Mammary epithelial cell (primary cell): Measurements from ENCODE around the gene MED20.

ENCODE experiments used
- EZH2 ChIP-seq: IDR thresholded peaks from 2 replicates; pipeline ENCODE4 v1.6.1; 2012; ENCODE audit warnings: low read length, inconsistent platforms, borderline replicate concordance
- TF ChIP-seq, protein P1 (sequence below), 2 donors: IDR thresholded peaks in 1 of 2; conservative IDR thresholded peaks in 1 of 2; 2 replicates each; pipeline ENCODE4 v1.5.1; 2011 to 2012; ENCODE audit warnings: inconsistent platforms in 2 of 2, low read length in 2 of 2, mild to moderate bottlenecking in 2 of 2, control low read depth in 1 of 2, low read depth in 1 of 2; ENCODE audit not compliant: insufficient read depth in 1 of 2; ENCODE audit errors: extremely low read depth in 1 of 2

DNA sequence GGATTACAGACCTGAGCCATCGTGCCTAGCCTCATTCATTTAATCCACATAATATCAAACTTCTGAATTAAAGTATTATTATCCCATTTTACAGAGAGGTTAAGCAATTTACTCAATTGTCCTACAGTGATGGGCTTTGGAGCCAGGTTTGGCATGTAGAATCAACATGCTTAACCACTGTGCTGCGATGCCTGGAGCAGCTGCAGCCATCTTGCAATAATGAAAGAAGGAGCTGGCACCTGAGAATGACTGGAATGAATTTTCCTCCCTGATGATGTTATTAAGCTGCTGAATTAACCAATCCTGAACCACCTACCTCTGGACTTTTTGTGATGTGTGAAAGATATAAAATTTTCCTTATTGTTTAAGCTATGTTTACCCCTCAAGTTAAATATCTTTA lies 33.7 kb upstream of the MED20 start:
- TF ChIP-seq, protein P1, sequence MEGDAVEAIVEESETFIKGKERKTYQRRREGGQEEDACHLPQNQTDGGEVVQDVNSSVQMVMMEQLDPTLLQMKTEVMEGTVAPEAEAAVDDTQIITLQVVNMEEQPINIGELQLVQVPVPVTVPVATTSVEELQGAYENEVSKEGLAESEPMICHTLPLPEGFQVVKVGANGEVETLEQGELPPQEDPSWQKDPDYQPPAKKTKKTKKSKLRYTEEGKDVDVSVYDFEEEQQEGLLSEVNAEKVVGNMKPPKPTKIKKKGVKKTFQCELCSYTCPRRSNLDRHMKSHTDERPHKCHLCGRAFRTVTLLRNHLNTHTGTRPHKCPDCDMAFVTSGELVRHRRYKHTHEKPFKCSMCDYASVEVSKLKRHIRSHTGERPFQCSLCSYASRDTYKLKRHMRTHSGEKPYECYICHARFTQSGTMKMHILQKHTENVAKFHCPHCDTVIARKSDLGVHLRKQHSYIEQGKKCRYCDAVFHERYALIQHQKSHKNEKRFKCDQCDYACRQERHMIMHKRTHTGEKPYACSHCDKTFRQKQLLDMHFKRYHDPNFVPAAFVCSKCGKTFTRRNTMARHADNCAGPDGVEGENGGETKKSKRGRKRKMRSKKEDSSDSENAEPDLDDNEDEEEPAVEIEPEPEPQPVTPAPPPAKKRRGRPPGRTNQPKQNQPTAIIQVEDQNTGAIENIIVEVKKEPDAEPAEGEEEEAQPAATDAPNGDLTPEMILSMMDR (conservative IDR thresholded peaks at IDR 0.05 in 1 of 2, IDR thresholded peaks at IDR 0.05 in 1 of 2; ENCODE audit: extremely low read depth in 1 of 2, insufficient read depth in 1 of 2, low read depth in 1 of 2, low read length in 2 of 2): no peak
- TF ChIP-seq EZH2: no peak
